Lung (tissue), 12 donors: ENCODE data around the gene ACY1. TPM values are rescaled to one million over a fixed set of nuclear protein-coding genes. Genes with fewer than 3 reads are reported as not detected.

Experiments
- ATAC-seq: fragments of 200-7000 bp; cut with Tn5 transposase; one replicate; pipeline ENCODE4 v1.9.1; 2020; ENCODE audit warnings: moderate number of reproducible peaks; ENCODE audit not compliant: insufficient read depth, low FRiP score
- DNase-seq, 3 donors: peaks; one replicate each; pipeline ENCODE4 v3.0.0-alpha.2; 2013 to 2017
- H3K27ac ChIP-seq, 2 donors: one replicate each; pipeline ENCODE4 v1.5.1; 2013; ENCODE audit warnings: mild to moderate bottlenecking in 2 of 2, moderate library complexity in 2 of 2, control low read depth in 1 of 2, inconsistent platforms in 1 of 2, low read depth in 1 of 2, low read length in 1 of 2
- H3K27me3 ChIP-seq, 3 donors: one replicate each; pipeline ENCODE4 v1.5.1; 2013; ENCODE audit warnings: low read length in 2 of 3; ENCODE audit not compliant: control insufficient read depth in 3 of 3, insufficient read depth in 3 of 3
- H3K36me3 ChIP-seq, 4 donors: one replicate each; pipeline ENCODE4 v1.5.1; 2013; ENCODE audit warnings: low read length in 4 of 4, mild to moderate bottlenecking in 1 of 4, moderate library complexity in 1 of 4; ENCODE audit not compliant: control insufficient read depth in 4 of 4, insufficient read depth in 4 of 4
- H3K4me1 ChIP-seq, 5 donors: one replicate each; pipeline ENCODE4 v1.5.1; 2013; ENCODE audit warnings: low read length in 5 of 5, mild to moderate bottlenecking in 2 of 5, moderate library complexity in 1 of 5; ENCODE audit not compliant: control insufficient read depth in 5 of 5, insufficient read depth in 5 of 5
- H3K4me3 ChIP-seq: one replicate; pipeline ENCODE4 v1.5.1; 2013; ENCODE audit warnings: mild to moderate bottlenecking, control low read depth, moderate library complexity
- H3K9ac ChIP-seq, 2 donors: one replicate each; pipeline ENCODE4 v1.5.1; 2013; ENCODE audit warnings: low read length in 2 of 2, control low read depth in 1 of 2; ENCODE audit not compliant: insufficient read depth in 1 of 2
- H3K9me3 ChIP-seq, 4 donors: one replicate each; pipeline ENCODE4 v1.5.1; 2013; ENCODE audit warnings: low read length in 3 of 4, mild to moderate bottlenecking in 1 of 4, moderate library complexity in 1 of 4; ENCODE audit not compliant: control insufficient read depth in 4 of 4, insufficient read depth in 3 of 4
- WGBS, 2 donors: extraction: QIAGEN DNeasy Blood & Tissue Kit; methylation state at CpG; one replicate each; pipeline ENCODE4 v1.1.7; 2013; 5-methylcytosine and 5-hydroxymethylcytosine counted together
- polyA plus RNA-seq, 2 donors: library from polyadenylated mRNA; stranded (reverse); fragments of 200-250 nt; gene quantifications; one replicate each; pipeline ENCODE4 v1.2.1, GENCODE V29; 2013
- total RNA-seq, 2 donors: library from RNA; depleted of rRNA in 1 of 2; stranded (reverse); fragments of >200 nt in 1 of 2; gene quantifications; one replicate each; pipeline ENCODE4 v1.2.1, GENCODE V29; 2014 to 2021
- TF ChIP-seq, protein P1 (sequence below): IDR thresholded peaks from 2 replicates; pipeline ENCODE4 v1.5.1; 2012; ENCODE audit warnings: mild to moderate bottlenecking; ENCODE audit errors: control extremely low read depth, extremely low read depth
- donor health status: control.
- donor health status: control.
- donor health status: Bipolar disorder and iron deficiency.
- donor health status: healthy.
- donor health status: DM: yes; HTN: yes; CAD: no.

ACY1 gene
- total and polyA plus RNA-seq, 4 donors: 19.6 to 52.6 (median 39.0) TPM

DNA sequence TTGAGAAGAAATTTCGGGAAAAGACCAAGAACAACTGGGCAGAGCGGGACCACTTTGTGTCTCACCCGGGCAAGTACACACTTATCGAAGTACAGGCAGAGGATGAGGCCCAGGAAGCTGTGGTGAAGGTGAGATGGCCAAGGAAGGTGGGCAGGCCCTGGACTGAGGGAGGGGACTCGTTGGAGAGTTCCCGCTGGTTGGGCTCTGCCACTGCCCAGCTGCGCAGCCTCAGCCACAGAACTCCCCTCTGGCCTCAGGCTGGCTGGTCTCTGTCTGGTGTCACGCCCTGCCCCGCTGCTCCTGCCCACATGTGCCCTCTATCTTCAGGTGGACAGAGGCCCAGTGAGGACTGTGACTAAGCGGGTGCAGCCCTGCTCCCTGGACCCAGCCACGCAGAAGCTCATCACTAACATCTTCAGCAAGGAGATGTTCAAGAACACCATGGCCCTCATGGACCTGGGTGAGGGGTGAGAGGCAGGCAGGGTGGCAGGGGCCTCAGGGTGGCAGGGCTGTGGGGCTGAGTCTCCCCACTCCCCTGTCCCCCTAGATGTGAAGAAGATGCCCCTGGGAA lies 38.8 kb upstream of the ACY1 start:
- peaks cover 0 to 2% (median 0%) of the 10 kb centered on the region in 4 donors for H3K9me3 ChIP-seq
- 88 to 93% methylated on average over 11 of the region's 11 CpGs for WGBS, 2 donors
- DNase-seq (no peak), ATAC-seq (no peak)
- H3K4me3 ChIP-seq: no peak overlapping the region
- H3K4me1 ChIP-seq: peaks cover 3 to 18% (median 12%) of the 10 kb centered on the region in 5 donors
- TF ChIP-seq, protein P1, sequence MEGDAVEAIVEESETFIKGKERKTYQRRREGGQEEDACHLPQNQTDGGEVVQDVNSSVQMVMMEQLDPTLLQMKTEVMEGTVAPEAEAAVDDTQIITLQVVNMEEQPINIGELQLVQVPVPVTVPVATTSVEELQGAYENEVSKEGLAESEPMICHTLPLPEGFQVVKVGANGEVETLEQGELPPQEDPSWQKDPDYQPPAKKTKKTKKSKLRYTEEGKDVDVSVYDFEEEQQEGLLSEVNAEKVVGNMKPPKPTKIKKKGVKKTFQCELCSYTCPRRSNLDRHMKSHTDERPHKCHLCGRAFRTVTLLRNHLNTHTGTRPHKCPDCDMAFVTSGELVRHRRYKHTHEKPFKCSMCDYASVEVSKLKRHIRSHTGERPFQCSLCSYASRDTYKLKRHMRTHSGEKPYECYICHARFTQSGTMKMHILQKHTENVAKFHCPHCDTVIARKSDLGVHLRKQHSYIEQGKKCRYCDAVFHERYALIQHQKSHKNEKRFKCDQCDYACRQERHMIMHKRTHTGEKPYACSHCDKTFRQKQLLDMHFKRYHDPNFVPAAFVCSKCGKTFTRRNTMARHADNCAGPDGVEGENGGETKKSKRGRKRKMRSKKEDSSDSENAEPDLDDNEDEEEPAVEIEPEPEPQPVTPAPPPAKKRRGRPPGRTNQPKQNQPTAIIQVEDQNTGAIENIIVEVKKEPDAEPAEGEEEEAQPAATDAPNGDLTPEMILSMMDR: no peak
- H3K27me3 ChIP-seq: no peaks in the 10 kb centered on the region
- no peak overlapping the region for H3K9ac ChIP-seq
- peaks cover 0 to 2% (median 0%) of the 10 kb centered on the region in 4 donors for H3K36me3 ChIP-seq
- no peak overlapping the region for H3K27ac ChIP-seq

GRCh38 chr3:51945031-51945840 lies 38.1 kb upstream of the ACY1 start:
- H3K27me3 ChIP-seq: no peaks in the 10 kb centered on the region
- ATAC-seq (no peak), DNase-seq (no peak)
- H3K4me1 ChIP-seq: peaks cover 3 to 18% (median 12%) of the 10 kb centered on the region in 5 donors
- H3K27ac ChIP-seq: no peak overlapping the region
- peaks cover 0 to 2% (median 0%) of the 10 kb centered on the region in 4 donors for H3K9me3 ChIP-seq
- no peak overlapping the region for H3K4me3 ChIP-seq
- 89 to 95% methylated on average over 18 of the region's 18 CpGs for WGBS, 2 donors
- H3K9ac ChIP-seq: no peak overlapping the region
- H3K36me3 ChIP-seq: peaks cover 0 to 2% (median 0%) of the 10 kb centered on the region in 4 donors
- TF ChIP-seq, protein P1: no peak

- no peaks in the 10 kb centered on the region for H3K27me3 ChIP-seq
- TF ChIP-seq, protein P1: no peak
- H3K4me3 ChIP-seq: no peak overlapping the region
- no peak for ATAC-seq
- H3K9ac ChIP-seq: no peak overlapping the region
- H3K36me3 ChIP-seq: peaks cover 0 to 2% (median 0%) of the 10 kb centered on the region in 4 donors
- H3K4me1 ChIP-seq: peaks cover 0 to 13% (median 8%) of the 10 kb centered on the region in 5 donors
- peaks cover 0 to 2% (median 0%) of the 10 kb centered on the region in 4 donors for H3K9me3 ChIP-seq
- 93 to 95% methylated on average over 14 of the region's 14 CpGs for WGBS, 2 donors
- no peak for DNase-seq
- no peak overlapping the region for H3K27ac ChIP-seq
These were observed 37.2 kb upstream of the ACY1 start for GRCh38 chr3:51945926-51946705.
